Measurements from ENCODE around the gene PNPLA8. TPM values are rescaled to one million over a fixed set of nuclear protein-coding genes. Genes with fewer than 3 reads are reported as not detected.
A peak's percentile ranks its signal among the peaks of the same experiment; 100 is the strongest.

The PNPLA8 gene
- total RNA-seq, 2 donors from 2014 or later = 25.8 to 27.3 TPM

GRCh38 chr7:108498481-108498880 is 27.5 kb downstream of the PNPLA8 start:
- no peaks in the 10 kb centered on the region for H3K36me3 ChIP-seq
- no peaks in the 10 kb centered on the region for H3K27me3 ChIP-seq (replicated peaks; ENCODE audit: insufficient read depth)
- intact Hi-C loops (cut with DNase I) = loop anchor here (5.0 kb wide), 1 partner anchor 321 kb away; no protein-coding TSS in a partner anchor
- H3K27ac ChIP-seq = no peak overlapping the region
- H3K9me3 ChIP-seq = no peaks in the 10 kb centered on the region
- H3K4me1 ChIP-seq (replicated peaks) = no peaks in the 10 kb centered on the region
- TF ChIP-seq POLR2A (IDR thresholded peaks at IDR 0.05) (no peak), POLR2AphosphoS5 (IDR thresholded peaks at IDR 0.05) (no peak)
- TF ChIP-seq, protein P1, sequence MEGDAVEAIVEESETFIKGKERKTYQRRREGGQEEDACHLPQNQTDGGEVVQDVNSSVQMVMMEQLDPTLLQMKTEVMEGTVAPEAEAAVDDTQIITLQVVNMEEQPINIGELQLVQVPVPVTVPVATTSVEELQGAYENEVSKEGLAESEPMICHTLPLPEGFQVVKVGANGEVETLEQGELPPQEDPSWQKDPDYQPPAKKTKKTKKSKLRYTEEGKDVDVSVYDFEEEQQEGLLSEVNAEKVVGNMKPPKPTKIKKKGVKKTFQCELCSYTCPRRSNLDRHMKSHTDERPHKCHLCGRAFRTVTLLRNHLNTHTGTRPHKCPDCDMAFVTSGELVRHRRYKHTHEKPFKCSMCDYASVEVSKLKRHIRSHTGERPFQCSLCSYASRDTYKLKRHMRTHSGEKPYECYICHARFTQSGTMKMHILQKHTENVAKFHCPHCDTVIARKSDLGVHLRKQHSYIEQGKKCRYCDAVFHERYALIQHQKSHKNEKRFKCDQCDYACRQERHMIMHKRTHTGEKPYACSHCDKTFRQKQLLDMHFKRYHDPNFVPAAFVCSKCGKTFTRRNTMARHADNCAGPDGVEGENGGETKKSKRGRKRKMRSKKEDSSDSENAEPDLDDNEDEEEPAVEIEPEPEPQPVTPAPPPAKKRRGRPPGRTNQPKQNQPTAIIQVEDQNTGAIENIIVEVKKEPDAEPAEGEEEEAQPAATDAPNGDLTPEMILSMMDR (IDR thresholded peaks at IDR 0.05) = no peak
- 86% methylated on average over 6 of the region's 6 CpGs for WGBS
- no peak for DNase-seq (ENCODE audit: low spot score)
- no peak overlapping the region for H3K4me3 ChIP-seq

DNA sequence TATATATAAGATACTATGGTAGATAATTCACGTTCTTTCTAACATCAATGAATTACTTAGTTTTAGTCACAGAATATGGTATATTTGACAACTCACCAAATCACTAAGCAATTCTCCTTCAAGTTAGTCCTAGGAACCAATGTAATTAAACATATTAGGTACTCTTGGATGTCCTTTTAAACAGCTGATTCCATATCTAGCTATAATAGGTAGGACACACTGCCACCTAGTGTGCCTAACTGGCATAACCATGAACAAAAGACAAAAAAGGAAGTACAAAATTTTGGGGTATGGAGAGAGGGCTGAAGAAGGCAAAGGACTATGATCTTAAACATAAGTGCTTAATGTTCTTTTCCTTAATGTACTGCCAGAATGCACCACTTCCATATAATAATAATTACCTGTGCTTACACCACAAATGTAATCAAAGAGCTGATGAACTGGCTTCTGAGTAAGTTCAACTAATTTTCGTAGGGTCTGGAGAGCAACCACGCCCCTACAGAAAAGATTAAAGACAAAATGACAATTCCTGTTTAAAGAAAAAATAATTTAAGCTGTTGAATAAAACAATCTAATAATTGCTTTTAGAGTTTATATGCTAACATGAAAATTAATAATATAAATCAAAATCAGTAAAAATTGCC is 28.7 kb downstream of the PNPLA8 start:
- 84% methylated on average over 3 of the region's 3 CpGs for WGBS
- Histone ChIP-seq H3K27me3 (replicated peaks; ENCODE audit: insufficient read depth) (no peaks in the 10 kb centered on the region), H3K4me3 (no peak overlapping the region), H3K36me3 (no peaks in the 10 kb centered on the region), H3K4me1 (replicated peaks) (no peaks in the 10 kb centered on the region), H3K27ac (no peak overlapping the region), H3K9me3 (no peaks in the 10 kb centered on the region)
- intact Hi-C loops (cut with DNase I) = loop anchor here (5.0 kb wide), 1 partner anchor 320 kb away; no protein-coding TSS in a partner anchor
- DNase-seq (ENCODE audit: low spot score) = no peak
- TF ChIP-seq POLR2A (IDR thresholded peaks at IDR 0.05) = no peak
- TF ChIP-seq, protein P1 (IDR thresholded peaks at IDR 0.05) = peak; percentile 43 to 79 (median 68)

DNA sequence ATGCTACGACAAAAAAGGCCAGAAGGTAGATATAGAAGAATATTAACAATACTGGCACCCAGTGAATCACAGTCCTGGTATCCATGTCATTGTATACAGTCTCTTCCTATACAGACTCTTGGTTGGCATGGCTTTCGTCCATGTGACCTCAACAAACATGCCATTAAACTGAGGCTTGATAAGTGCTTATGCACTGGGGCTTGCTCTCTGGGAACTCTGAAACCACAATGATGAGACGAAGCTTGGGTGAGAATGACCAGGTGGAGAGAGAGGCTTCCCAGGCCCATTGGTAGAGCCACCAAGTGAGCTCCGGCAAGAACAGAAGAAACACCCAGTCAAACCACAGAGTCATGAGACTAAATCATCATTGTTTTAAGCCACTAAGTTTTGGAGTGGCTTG is 33.2 kb downstream of the PNPLA8 start:
- H3K9me3 ChIP-seq = no peaks in the 10 kb centered on the region
- TF ChIP-seq POLR2A (IDR thresholded peaks at IDR 0.05) = no peak
- TF ChIP-seq, protein P1 (IDR thresholded peaks at IDR 0.05) = no peak
- no peak for TF ChIP-seq POLR2AphosphoS5 (IDR thresholded peaks at IDR 0.05)
- no peaks in the 10 kb centered on the region for H3K36me3 ChIP-seq
- WGBS = 97% methylated on average over 4 of the region's 4 CpGs
- H3K27me3 ChIP-seq (replicated peaks; ENCODE audit: insufficient read depth) = no peaks in the 10 kb centered on the region
- no peak for DNase-seq (ENCODE audit: low spot score)
- intact Hi-C loops (cut with DNase I) = no loop called here
- no peaks in the 10 kb centered on the region for H3K4me1 ChIP-seq (replicated peaks)
- H3K4me3 ChIP-seq = no peak overlapping the region
- no peak overlapping the region for H3K27ac ChIP-seq

GRCh38 chr7:108488768-108489538 is 37.0 kb downstream of the PNPLA8 start:
- WGBS = 92% methylated on average over 4 of the region's 4 CpGs
- DNase-seq (ENCODE audit: low spot score) = no peak
- H3K4me3 ChIP-seq = no peak overlapping the region
- H3K4me1 ChIP-seq (replicated peaks) = no peaks in the 10 kb centered on the region
- TF ChIP-seq, protein P1 (IDR thresholded peaks at IDR 0.05) = no peak
- TF ChIP-seq POLR2AphosphoS5 (IDR thresholded peaks at IDR 0.05) (no peak), POLR2A (IDR thresholded peaks at IDR 0.05) (no peak)
- no peaks in the 10 kb centered on the region for H3K36me3 ChIP-seq
- H3K9me3 ChIP-seq = no peaks in the 10 kb centered on the region
- H3K27ac ChIP-seq = no peak overlapping the region
- intact Hi-C loops (cut with DNase I) = no loop called here
- H3K27me3 ChIP-seq (replicated peaks; ENCODE audit: insufficient read depth) = no peaks in the 10 kb centered on the region
